GM19193 (cell line): ENCODE results near the gene MEF2A.

Experiments
- POLR2A ChIP-seq: IDR thresholded peaks from 4 replicates; pipeline ENCODE4 v1.6.1; 2011; ENCODE audit not compliant: insufficient read depth, insufficient read length; ENCODE audit errors: extremely low read depth

The MEF2A gene

GRCh38 chr15:99635145-99635544, 69.4 kb downstream of the MEF2A start:
- no peak for TF ChIP-seq POLR2A

DNA sequence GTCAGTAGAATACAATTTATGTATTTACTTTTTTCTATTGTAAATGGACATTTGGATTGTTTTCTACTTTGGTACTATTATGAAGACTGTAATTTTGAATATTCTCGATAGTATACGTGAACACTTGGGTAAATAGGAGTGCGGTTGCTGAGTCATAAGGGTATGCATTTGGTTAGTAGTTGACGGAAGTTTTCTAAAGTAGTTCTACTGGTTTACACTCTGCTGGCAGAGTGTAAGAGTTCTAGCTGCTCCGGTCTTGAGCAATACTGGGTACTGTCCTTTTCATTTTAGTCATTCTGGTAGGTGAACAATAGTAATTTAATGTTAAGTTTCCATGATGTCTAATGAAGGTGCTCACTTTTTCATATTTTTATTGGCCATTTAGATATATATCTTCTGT, 70.0 kb downstream of the MEF2A start:
- TF ChIP-seq POLR2A = no peak

- TF ChIP-seq POLR2A = no peak
Measured at GRCh38 chr15:99644913-99645542, 79.2 kb downstream of the MEF2A start.

DNA sequence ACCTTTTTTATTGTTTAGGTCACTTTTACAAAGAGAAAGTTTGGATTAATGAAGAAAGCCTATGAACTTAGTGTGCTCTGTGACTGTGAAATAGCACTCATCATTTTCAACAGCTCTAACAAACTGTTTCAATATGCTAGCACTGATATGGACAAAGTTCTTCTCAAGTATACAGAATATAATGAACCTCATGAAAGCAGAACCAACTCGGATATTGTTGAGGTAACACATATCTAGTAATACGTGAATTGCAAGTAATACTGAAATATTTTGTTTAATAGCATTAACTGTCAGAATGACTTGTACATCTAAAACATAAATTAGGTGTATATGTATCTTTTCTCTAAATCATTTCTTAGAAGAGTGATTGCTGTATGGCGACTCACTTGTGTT, 79.8 kb downstream of the MEF2A start:
- TF ChIP-seq POLR2A = no peak

- TF ChIP-seq POLR2A = no peak
Measured at GRCh38 chr15:99645951-99646350, 80.2 kb downstream of the MEF2A start.

DNA sequence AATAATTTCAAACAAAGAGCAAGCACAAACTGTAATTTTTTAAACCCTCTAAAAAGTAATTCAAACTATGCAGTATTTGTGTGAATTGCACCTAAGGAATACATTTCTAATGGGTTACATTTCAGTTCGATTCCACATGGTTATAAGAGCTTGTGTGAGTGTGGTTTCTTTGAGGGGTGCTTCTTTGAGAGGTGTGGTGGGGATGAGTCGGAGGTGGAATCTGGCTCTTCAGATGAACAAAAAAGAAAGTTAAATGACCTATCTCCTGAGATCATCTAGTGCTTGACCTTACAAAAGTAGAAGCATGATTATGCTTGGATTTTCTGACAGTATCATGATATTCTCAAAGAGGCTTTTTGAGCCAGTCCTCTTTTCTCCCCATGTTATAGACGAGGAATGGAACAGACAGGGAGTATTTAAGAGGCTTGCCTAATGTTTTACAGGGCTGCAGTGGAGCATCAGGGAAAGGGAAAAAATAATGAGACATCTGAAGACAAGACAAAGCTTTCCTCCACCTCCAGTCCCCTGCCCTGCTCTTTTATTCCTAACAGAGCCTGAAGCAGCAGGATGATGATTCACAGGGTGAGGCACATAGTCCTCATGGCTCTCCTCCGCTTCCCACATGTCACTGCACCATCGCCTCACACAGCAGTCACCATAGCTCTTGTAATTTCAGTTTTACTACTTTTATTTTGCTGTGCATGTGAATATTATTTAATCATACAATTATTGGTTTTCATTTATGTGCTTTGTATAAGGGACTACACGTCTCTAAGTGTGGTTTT, 85.4 kb downstream of the MEF2A start:
- TF ChIP-seq POLR2A = no peak

DNA sequence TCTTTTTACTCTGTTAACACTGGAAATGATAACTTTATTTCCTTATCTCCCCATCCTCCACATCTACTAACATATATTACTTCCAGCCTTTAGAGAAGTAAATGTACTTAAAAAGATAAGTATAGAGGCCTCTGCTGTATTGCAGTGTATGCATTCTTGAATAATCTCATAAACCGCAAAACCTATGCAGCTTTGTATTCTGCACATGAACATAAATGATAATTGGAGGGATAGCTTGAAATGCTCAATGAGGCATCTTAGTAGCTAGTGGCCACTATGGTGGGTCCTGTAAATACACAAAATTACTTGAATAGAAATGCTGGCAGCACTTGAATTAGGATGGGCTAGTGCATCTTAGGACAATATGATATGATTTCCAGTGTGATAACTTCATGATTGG, 90.4 kb downstream of the MEF2A start:
- no peak for TF ChIP-seq POLR2A

- no peak for TF ChIP-seq POLR2A
Measured at GRCh38 chr15:99657996-99658395, 92.2 kb downstream of the MEF2A start.

DNA sequence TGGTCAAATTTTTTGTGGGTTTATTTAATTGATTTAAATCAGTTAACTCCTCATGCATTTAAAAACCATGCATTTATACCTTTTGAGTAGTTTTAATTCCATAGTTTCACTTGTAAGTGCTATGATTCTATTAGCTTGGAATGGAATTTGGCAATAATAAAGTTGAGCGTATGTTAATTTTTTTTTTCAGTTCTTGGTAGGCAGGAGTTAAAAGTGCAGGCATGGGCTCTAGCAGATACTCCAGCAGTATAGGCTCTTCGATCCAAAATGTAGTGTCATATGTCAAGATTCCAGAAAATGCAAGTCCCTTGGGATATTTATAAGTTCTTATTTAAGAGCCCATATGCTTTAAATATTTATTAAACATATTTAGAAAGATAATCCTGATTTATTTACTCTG, 97.1 kb downstream of the MEF2A start:
- no peak for TF ChIP-seq POLR2A

- TF ChIP-seq POLR2A = no peak
Measured at GRCh38 chr15:99668533-99669182, 102.9 kb downstream of the MEF2A start.

- no peak for TF ChIP-seq POLR2A
Measured at GRCh38 chr15:99669250-99669649, 103.5 kb downstream of the MEF2A start.

GRCh38 chr15:99671926-99672635, 106.3 kb downstream of the MEF2A start:
- TF ChIP-seq POLR2A = no peak

GRCh38 chr15:99673111-99673510, 107.3 kb downstream of the MEF2A start:
- TF ChIP-seq POLR2A = no peak

- no peak for TF ChIP-seq POLR2A
Measured at GRCh38 chr15:99674279-99674678, 108.5 kb downstream of the MEF2A start.

DNA sequence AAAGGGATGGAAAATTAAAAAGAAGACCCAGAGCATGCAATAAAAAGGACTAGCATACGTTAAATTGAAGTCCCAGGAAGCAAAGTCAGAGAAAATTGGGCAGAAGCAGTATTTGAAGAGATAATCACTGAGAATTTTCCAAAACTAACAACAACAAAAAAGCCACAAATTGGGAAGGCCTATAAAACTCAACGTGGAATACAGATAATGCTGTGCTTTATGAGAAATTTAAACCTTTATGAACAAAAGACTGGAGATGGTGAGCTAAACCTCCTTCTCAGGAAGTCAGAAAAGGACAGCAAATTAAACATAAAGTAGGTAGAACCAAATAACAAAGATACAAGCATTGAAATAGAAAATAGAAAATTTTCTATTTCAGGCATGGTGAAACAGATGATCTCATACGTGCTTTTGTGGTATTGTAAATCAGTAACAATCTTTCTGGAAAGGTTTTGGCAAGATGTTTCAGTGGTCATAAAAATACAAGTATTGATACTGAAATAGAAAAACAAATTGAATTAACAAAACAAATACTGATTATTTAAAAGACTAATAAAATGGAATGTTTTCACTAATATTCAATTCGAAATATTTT, 111.9 kb downstream of the MEF2A start:
- no peak for TF ChIP-seq POLR2A

DNA sequence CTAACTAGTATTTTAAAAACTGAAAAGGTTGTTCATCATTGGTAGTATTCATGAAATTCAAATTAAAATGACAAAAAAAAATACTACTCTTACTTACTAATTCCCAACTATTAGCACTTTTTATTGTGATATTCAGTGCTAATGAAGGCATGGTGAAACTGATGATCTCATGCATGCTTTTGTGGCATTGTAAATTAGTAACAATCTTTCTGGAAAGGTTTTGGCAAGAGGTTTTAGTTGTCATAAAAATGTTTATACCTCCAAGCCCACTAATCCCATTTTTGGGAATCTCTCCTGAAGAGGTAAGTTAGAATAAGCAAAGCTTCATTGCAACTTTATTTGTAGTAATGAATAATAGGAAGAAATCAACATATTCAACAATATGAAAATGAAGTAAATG, 114.5 kb downstream of the MEF2A start:
- no peak for TF ChIP-seq POLR2A

GRCh38 chr15:99681990-99682389, 116.2 kb downstream of the MEF2A start:
- TF ChIP-seq POLR2A = no peak
